RWPE2 (cell line): ENCODE data around the gene PSME3IP1.

Experiments
- ATAC-seq: fragments of 200-7000 bp; cut with Tn5 transposase; 3 replicates; pipeline ENCODE4 v1.9.1; 2021; ENCODE audit warnings: low read depth
- DNase-seq: peaks from one replicate; pipeline ENCODE4 v3.0.0-alpha.2; 2020; ENCODE audit warnings: low spot score
- H3K27ac ChIP-seq: fragments of 450-650 bp; 2 replicates; pipeline ENCODE4 v1.5.1; 2017; ENCODE audit warnings: mild to moderate bottlenecking; ENCODE audit not compliant: poor library complexity, severe bottlenecking
- H3K27me3 ChIP-seq: fragments of 250-450 bp; sonication (Bioruptor Pico); 2 replicates; pipeline ENCODE4 v1.5.1; 2021; ENCODE audit warnings: mild to moderate bottlenecking, moderate library complexity; ENCODE audit not compliant: insufficient read depth, poor library complexity, severe bottlenecking
- H3K36me3 ChIP-seq: fragments of 250-450 bp; sonication (Bioruptor Pico); 2 replicates; pipeline ENCODE4 v1.5.1; 2020; ENCODE audit warnings: low read depth, mild to moderate bottlenecking, moderate library complexity
- H3K4me1 ChIP-seq: fragments of 250-450 bp; sonication (Bioruptor Pico); 2 replicates; pipeline ENCODE4 v1.5.1; 2021; ENCODE audit warnings: mild to moderate bottlenecking, moderate library complexity; ENCODE audit not compliant: insufficient read depth, poor library complexity, severe bottlenecking
- H3K4me3 ChIP-seq: fragments of 250-450 bp; sonication (Bioruptor Pico); 2 replicates; pipeline ENCODE4 v1.5.1; 2021; ENCODE audit warnings: mild to moderate bottlenecking, moderate library complexity; ENCODE audit not compliant: severe bottlenecking
- H3K9me3 ChIP-seq: fragments of 250-450 bp; sonication (Bioruptor Pico); 2 replicates; pipeline ENCODE4 v1.5.1; 2021; ENCODE audit warnings: mild to moderate bottlenecking, moderate library complexity; ENCODE audit not compliant: severe bottlenecking
- TF ChIP-seq, protein P1 (sequence below): fragments of 450-650 bp; IDR thresholded peaks from one replicate; pipeline ENCODE4 v1.5.1; 2017; ENCODE audit warnings: mild to moderate bottlenecking, moderate library complexity; ENCODE audit not compliant: poor library complexity, severe bottlenecking

PSME3IP1 gene

GRCh38 chr16:57224651-57225335, 39.0 kb upstream of the PSME3IP1 start:
- H3K4me1 ChIP-seq, result peaks cover 5% of the 10 kb centered on the region
- H3K27me3 ChIP-seq, result no peaks in the 10 kb centered on the region
- no peak overlapping the region for H3K27ac ChIP-seq
- H3K36me3 ChIP-seq, result peaks cover 96% of the 10 kb centered on the region
- TF ChIP-seq, protein P1, sequence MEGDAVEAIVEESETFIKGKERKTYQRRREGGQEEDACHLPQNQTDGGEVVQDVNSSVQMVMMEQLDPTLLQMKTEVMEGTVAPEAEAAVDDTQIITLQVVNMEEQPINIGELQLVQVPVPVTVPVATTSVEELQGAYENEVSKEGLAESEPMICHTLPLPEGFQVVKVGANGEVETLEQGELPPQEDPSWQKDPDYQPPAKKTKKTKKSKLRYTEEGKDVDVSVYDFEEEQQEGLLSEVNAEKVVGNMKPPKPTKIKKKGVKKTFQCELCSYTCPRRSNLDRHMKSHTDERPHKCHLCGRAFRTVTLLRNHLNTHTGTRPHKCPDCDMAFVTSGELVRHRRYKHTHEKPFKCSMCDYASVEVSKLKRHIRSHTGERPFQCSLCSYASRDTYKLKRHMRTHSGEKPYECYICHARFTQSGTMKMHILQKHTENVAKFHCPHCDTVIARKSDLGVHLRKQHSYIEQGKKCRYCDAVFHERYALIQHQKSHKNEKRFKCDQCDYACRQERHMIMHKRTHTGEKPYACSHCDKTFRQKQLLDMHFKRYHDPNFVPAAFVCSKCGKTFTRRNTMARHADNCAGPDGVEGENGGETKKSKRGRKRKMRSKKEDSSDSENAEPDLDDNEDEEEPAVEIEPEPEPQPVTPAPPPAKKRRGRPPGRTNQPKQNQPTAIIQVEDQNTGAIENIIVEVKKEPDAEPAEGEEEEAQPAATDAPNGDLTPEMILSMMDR, result no peak
- no peak for ATAC-seq
- no peak for DNase-seq
- no peak overlapping the region for H3K4me3 ChIP-seq
- no peaks in the 10 kb centered on the region for H3K9me3 ChIP-seq

DNA sequence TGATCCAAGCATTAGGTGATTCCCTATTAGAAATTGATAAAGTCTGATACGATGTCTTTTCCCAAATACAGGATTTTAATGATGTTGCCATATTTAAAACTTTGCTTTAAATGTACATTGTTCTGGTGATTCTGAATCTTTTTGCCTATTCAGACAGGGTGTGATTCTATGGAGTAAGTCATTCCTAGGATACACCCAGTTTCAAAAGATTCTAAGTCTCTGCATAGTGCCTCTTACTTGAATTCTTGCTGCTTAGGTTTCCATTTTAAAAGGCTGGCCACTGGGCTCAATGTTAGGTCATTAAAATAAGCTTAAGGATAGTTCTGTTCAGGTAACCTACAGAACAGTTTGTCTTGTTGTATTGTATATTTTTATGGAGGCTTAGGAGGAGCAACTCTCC, 37.2 kb upstream of the PSME3IP1 start:
- no peaks in the 10 kb centered on the region for H3K27me3 ChIP-seq
- no peak overlapping the region for H3K27ac ChIP-seq
- no peak for ATAC-seq
- no peaks in the 10 kb centered on the region for H3K9me3 ChIP-seq
- H3K4me3 ChIP-seq, result no peak overlapping the region
- TF ChIP-seq, protein P1, result no peak
- peaks cover 5% of the 10 kb centered on the region for H3K4me1 ChIP-seq
- H3K36me3 ChIP-seq, result peaks cover 98% of the 10 kb centered on the region
- no peak for DNase-seq

DNA sequence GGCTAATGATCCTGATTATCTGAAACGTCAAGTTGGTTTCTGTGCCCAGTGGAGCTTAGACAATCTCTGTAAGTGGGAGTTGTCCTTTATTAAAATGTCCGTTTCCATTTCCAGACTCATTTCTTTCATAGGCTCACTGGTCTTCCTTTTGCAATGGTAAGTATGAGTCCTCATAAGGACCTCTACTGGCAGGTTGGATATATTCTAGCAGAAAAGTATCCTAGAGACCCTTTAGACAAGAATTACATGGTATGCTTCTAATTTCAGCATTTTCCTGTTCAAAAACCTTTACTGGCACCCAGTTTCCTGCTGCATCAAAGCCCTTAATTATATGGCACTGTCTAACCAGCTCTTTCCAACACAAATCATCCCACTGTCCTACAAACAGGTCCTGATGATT, 31.1 kb upstream of the PSME3IP1 start:
- H3K36me3 ChIP-seq, result peaks cover 95% of the 10 kb centered on the region
- H3K9me3 ChIP-seq, result no peaks in the 10 kb centered on the region
- no peaks in the 10 kb centered on the region for H3K27me3 ChIP-seq
- peaks cover 13% of the 10 kb centered on the region for H3K4me1 ChIP-seq
- ATAC-seq (no peak), DNase-seq (no peak)
- H3K27ac ChIP-seq, result no peak overlapping the region
- TF ChIP-seq, protein P1, result no peak
- no peak overlapping the region for H3K4me3 ChIP-seq

DNA sequence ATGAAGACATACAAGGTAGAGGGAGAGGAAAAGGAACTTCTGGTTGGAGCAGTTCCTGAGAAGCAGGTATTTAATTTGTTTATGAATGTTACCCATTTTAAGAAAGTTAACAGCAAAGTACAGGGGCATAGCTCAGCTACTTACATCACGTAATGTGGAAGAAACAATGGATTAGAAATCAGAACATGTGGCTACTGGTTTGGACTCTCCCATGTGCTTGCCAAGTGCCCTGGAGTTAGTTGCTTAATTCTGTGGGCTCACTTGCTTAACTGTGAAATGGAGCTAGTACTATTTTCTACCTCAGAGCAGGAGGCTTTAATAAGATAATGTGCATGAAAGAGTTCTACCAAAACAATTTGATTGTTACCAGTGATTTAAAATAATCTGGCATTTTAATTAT, 27.6 kb upstream of the PSME3IP1 start:
- Histone ChIP-seq H3K36me3 (peaks cover 91% of the 10 kb centered on the region), H3K27me3 (no peaks in the 10 kb centered on the region), H3K27ac (peak overlapping the region; percentile 56), H3K4me3 (no peak overlapping the region), H3K9me3 (no peaks in the 10 kb centered on the region), H3K4me1 (peaks cover 13% of the 10 kb centered on the region)
- ATAC-seq, result peak; percentile 84
- TF ChIP-seq, protein P1, result no peak
- DNase-seq, result no peak

GRCh38 chr16:57209780-57210179, 23.9 kb upstream of the PSME3IP1 start:
- ATAC-seq, result no peak

More at GRCh38 chr16:57209780-57210179, 23.9 kb upstream of the PSME3IP1 start:
- TF ChIP-seq, protein P1, result no peak
- H3K4me3 ChIP-seq, result no peak overlapping the region
- H3K36me3 ChIP-seq, result peaks cover 89% of the 10 kb centered on the region
- peaks cover 13% of the 10 kb centered on the region for H3K4me1 ChIP-seq
- DNase-seq, result no peak
- H3K27me3 ChIP-seq, result no peaks in the 10 kb centered on the region
- no peaks in the 10 kb centered on the region for H3K9me3 ChIP-seq
- no peak overlapping the region for H3K27ac ChIP-seq
